GM06990 (cell line): ENCODE measurements around the gene EIF4G3.

Source experiments
- DNase-seq: peaks from one replicate; pipeline ENCODE4 v3.0.0-alpha.2; 2011; ENCODE audit not compliant: insufficient read length; ENCODE audit errors: extremely low read depth
- H3K27me3 ChIP-seq: replicated peaks from 2 replicates; pipeline ENCODE4 v1.6.0; 2011; ENCODE audit warnings: low read length; ENCODE audit not compliant: control insufficient read depth, insufficient read depth
- H3K36me3 ChIP-seq: 2 replicates; pipeline ENCODE4 v1.5.1; 2011; ENCODE audit warnings: low read length; ENCODE audit not compliant: control insufficient read depth, insufficient read depth
- H3K4me3 ChIP-seq: replicated peaks from 2 replicates; pipeline ENCODE4 v1.5.1; 2011; ENCODE audit warnings: low read depth, mild to moderate bottlenecking, control low read depth, low read length
- CTCF ChIP-seq: IDR thresholded peaks from 2 replicates; pipeline ENCODE4 v1.5.1; 2011; ENCODE audit warnings: low read length, control low read depth, mild to moderate bottlenecking, inconsistent platforms; ENCODE audit not compliant: insufficient read depth, poor library complexity, severe bottlenecking

EIF4G3 gene

GRCh38 chr1:21013510-21013909, 163.2 kb downstream of the EIF4G3 start:
- DNase-seq, result no peak
- Histone ChIP-seq H3K4me3 (no peak overlapping the region), H3K36me3 (no peaks in the 10 kb centered on the region), H3K27me3 (no peaks in the 10 kb centered on the region)
- TF ChIP-seq CTCF, result no peak

- no peak for DNase-seq
- TF ChIP-seq CTCF, result no peak
- H3K27me3 ChIP-seq, result no peaks in the 10 kb centered on the region
- no peak overlapping the region for H3K4me3 ChIP-seq
- no peaks in the 10 kb centered on the region for H3K36me3 ChIP-seq
Observed at GRCh38 chr1:21012937-21013336, 163.8 kb downstream of the EIF4G3 start.

GRCh38 chr1:21007876-21008275, 168.8 kb downstream of the EIF4G3 start:
- no peak for DNase-seq
- no peaks in the 10 kb centered on the region for H3K27me3 ChIP-seq
- TF ChIP-seq CTCF, result no peak
- no peaks in the 10 kb centered on the region for H3K36me3 ChIP-seq
- H3K4me3 ChIP-seq, result no peak overlapping the region

GRCh38 chr1:21005466-21006239, 171.0 kb downstream of the EIF4G3 start:
- Histone ChIP-seq H3K4me3 (no peak overlapping the region), H3K36me3 (no peaks in the 10 kb centered on the region; the same call in 1 of the 2 replicates), H3K27me3 (no peaks in the 10 kb centered on the region)
- TF ChIP-seq CTCF, result no peak
- no peak for DNase-seq

- Histone ChIP-seq H3K27me3 (no peaks in the 10 kb centered on the region), H3K36me3 (no peaks in the 10 kb centered on the region; the same call in 1 of the 2 replicates), H3K4me3 (no peak overlapping the region)
- TF ChIP-seq CTCF, result no peak
- no peak for DNase-seq
Observed at GRCh38 chr1:21003281-21004045, 173.2 kb downstream of the EIF4G3 start.
